Stimulated activated CD8-positive, alpha-beta memory T cell treated with anti-CD3 and anti-CD28 coated beads, Interleukin-15, amount 100 ng/mL, for 1 hour (primary cell): ENCODE results near the gene FBXW2.

ENCODE experiments used
- DNase-seq: peaks from one replicate; pipeline ENCODE4 v3.0.0-alpha.2; 2020; ENCODE audit warnings: low read depth

FBXW2 gene

DNA sequence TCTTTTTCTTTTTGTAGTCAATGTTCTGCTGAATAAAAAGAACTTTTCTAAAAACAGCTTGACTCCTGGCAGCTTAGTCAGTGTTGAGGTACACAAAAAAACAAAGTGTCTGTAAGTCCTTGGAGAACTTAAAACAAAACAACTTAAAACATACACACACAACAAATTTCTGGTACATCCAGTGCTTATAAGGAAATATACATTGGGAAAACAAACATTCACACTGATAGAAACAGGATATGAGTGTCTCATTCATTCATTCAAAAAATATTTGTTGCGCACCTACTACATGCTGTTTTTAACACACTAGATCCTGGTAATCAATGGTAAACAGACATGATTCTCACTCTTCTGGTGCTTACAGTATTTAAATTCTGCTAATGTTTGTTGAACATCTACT, 51.5 kb downstream of the FBXW2 start:
- no peak for DNase-seq

DNA sequence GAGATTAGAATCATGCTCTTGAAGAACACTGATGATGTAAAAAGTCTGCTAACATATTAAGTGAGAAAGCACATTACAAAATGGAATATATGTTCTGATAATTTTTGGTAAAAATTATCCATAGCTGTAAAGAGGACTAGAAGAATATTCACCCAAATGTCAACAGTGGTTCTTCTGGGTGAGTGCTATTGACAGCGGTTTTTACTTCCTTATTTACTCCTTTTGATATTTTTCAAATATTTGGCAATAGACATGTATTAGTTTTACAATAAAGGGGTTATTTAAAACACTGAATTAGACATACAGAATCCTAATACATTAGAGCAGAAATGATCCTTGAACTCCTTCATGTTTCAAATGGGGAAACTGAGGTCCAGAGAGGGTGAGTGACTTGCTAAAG, 52.0 kb downstream of the FBXW2 start:
- DNase-seq, result no peak

DNA sequence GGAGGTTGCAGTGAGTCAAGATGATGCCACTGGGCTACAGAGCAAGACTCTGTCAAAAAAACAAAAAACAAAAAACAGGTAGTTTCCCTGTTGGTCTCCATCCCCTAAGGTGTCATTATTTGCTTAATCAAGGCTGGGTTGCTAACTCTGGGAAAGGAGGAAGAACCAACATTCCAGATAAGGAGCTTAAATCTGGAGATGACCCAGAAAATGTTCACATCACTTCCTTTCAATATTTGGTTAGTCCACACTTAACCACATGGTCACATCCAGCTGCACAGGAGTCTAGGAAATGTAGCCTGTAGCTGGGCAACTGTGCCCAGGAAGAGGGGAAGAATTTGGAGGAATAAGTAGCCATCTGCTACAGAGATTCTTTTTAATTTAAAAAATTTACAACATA, 53.1 kb downstream of the FBXW2 start:
- DNase-seq, result no peak

DNA sequence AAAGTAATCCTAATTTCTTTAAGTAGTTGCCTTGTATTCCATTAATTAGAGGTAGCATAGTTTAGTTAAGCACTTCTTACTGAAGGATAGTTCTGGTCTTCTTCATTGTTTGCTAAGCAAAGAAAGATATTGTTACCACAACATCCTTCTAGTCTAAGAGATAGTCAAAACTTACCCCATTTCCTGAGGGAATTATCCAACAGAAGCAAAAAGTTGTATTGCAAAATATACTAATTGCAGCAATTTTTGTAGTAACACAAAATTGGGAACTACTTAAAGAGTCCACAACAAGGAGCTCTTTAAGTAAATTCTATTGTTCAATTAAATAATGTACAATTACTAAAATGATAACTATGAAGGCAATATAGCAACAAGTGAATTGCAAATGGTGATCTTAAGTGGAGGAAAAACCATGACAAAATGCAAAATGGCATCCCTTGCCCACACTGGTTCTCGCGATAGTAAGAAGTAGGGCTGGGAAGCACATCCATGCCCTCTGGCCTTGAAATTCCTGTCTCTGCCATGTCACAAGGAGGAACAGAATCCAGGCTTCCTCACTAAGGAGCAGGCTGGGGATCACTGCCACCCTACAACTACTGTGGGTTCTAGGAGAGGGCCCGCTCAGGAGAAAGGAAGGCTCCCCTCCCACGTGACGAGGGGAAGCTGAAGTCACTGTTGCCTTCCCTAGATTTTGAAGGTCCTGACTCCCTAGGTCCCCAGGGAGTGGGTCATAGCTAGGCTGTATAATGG, 55.6 kb downstream of the FBXW2 start:
- no peak for DNase-seq

DNA sequence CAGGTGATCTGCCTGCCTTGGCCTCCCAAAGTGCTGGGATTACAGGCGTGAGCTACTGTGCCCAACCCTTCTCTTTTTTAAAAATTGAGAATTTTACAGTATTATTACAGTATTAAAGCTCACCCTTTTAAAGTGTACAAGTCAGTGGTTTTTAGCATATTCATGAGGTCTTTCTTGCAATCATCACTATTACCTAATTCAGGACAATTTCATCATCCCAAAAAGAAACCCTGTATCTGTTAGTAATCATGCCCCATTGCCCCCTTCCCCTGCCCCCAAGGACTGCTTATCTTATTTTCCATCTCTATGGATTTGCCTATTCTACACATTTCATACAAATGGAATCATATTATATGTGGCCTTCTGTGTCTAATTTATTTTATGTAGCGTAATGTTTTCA, 56.3 kb downstream of the FBXW2 start:
- no peak for DNase-seq

DNA sequence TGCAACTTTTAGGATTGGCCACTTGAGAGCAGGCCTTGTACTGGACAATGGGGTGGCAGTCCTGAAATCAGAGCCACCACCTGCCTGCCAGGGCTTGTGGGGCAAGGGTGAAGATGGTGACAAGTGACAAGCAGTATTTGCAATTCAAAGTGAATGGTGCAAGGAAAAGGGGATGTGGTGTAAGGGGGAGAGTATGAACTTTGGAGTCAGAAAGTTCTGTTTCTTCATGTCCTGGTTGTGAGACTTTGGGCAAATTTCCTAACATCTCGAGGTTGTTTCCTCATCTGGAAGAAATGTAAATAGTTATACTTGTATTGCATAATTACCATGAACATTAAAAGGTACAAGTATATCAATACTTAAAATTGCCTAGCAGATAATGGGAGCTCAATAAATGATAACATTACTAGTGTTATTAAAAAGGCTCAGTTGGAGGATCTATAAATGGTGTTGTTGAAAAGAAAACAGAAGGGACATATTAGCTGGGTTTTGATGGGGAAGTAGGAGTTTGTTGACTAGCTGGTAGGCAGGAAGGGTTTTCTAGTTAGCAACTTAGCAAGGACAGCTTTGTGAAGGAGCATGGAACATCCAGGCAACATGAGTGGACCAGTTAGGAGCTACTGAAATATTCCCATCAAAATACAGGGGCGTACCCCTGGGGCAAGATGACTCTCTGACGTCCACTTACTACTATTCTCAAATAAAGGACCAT, 57.6 kb downstream of the FBXW2 start:
- no peak for DNase-seq

DNA sequence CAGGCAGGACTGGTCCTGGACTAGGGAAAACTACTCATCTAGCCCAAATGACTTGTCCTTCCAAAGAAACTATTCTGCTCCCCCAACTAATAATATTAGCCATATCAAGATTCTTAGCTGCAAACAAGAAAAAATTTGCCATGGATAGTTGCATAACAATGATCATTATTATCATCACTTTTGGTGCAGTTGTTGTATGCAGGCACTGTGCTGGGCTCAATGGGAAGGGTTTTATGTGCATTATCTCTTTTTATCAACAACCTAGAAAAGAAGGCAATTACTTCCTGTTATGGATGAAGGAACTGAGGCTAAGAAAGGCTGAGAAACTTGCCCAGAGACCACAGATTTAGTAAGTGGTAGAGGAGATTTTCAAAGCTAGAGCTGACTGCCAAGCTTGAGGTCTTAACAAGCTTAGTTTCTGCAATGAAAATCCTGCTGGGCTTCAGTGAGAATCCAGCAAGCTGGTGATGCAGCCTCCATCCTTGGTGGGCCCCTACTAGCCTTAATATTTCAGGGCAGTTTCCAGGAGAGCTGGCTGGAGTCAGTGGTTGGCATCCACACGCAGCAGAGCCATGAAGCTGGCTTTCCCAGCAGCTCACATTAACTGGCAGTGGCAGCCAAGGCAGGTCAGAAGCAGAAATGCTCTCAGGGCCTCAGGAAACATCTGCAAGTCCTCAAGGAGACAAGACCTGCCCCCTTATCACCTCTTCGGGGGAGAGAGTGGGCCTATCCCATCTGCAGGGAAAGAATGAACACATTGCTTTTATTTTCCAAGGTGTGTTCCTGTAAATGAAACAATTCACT, 58.4 kb downstream of the FBXW2 start:
- no peak for DNase-seq

DNA sequence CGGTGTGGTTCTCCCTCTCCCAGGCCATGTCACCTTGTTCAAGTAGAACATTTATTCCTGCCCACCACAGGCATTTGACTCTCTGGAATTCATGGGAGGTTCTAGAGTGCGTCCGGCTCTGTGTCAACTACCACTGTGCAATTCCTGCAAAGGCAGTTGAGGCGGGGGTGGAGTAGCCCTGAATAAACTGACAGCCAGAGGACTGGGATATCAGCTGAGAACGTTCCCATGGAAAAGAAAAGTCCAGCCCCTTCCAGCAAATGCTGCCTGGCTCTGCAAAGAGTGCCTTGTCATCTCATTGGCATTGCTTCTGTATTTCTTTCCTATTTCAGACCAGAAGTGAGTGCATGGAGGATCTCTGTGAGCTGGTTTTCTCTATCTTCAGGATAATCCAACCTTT, 60.0 kb downstream of the FBXW2 start:
- DNase-seq, result no peak

DNA sequence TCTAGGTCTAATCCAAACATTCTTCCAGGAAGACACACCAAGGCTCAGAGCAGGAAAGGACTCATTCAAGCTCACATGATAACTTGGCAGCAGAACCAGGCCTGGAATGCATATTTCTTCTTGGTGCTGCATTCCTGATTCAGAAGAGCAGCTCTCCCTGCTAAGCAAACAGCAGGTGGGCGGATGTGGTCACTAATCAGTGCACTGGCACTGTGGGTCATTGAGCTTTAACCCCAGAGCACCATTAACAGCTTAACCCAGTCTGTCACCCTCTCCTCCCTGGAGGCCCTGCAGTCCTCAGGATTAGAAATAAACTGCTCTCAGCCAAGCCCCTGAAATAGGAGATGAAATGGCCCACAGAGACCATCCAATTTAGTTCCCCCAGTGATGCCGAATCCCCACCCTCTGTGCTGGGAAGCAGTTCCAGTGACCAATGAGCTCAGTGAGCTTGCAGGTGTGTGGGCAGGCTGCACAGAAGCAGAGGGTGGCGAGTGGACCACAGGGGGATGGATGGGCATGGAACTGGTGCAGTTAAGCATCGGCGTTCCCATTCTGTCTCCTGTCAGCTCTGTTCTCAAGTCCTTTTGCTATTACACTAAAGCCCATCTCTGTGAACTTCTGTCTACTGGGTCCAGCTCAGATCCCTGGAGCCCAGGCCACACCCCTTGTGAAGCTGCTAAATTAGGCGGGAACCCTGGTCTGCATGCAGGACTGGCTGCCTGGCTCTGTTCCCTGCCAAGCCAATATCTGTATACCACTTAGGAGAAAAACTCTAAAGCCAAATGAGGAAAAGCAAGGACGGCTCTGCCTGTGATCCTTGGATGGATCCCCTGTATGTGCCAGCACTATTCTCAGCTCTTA, 62.3 kb downstream of the FBXW2 start:
- no peak for DNase-seq

DNA sequence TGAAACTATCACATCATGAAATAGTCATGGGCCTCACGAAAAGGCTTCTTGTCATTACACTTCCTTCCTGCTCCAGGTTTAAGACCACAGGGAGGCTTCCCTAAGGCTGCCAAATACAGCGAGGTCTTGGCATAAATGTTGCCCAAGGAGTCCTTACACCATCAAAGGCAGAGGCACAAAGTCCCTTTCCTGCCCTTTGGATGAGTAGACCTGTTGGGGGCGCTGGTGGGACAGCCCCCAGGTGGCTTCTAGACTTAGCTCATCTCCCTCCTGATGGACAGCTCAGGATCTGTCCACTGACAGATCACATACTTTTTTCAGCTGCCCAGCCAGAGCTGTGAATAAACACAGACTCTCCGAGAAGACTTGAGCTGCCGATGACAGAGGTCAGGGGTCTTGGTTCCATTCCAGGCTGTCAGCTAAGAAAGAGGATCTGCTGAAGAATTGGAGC, 63.4 kb downstream of the FBXW2 start:
- no peak for DNase-seq

DNA sequence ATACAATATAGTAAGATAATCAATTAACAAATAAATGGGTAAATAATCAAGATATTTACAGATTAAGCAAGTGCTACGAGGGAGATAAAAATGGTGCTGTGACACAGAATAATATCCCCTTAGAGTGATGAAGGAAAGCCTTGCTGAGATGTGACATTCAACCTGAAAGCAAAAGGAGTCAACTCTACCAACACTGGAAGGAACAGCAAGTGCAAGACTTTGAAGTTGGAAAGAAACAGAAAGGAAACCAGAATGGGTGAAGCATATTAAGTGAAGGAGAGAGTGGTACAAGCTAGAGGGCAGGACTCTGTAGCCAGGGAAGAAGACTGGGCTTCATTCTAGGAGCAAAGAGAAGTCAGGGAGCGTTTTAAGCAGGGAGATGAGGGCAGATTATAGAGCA, 66.7 kb downstream of the FBXW2 start:
- no peak for DNase-seq

DNA sequence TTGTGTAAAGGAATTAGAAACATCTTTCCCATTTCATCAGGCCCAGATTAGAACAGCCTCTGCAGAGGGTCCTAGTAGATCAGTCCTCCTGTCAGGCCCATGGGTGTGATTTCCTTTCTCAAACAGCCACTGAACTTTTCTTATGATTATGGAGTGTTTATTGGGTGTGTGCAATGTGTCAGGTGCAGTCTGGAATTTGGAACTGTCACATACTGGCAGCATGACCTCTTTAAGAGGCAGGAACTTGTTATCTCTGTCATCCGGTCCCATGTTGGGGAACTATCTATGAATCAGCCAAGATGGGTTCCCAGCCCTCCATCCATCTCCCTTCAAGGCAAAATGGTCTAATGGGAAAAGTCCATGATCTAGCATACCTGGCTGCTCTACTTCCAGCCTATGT, 67.3 kb downstream of the FBXW2 start:
- DNase-seq, result no peak

DNA sequence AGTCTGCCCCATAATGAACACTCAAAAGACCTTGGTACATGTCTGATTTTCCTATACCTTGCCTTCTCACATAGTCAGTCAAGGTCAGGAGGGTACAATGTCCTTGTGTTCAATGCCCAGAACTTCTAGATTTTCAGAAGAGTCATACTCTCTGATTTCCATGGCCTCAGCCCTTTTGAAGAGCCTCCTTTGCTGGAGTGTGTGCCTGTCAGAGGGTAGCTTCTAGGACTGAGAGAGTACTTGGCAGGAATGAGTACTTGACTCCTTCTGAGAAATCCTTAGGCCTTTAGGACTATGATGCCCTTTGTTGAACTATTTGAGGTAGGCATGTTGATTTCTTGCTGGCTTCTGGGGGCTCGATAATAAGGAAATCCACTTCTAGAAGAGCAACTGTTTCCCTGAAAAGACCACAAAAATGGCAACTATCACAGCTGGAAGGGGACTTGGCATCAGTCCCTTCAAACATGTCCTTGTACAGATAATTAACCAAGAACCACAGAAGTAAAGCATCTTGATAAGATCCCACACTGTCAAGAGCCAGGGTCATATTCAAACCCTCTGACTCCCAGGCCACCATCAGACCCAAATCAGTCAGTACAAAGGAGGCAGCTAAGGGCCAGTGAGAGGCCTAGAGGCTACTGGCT, 68.3 kb downstream of the FBXW2 start:
- DNase-seq, result no peak

DNA sequence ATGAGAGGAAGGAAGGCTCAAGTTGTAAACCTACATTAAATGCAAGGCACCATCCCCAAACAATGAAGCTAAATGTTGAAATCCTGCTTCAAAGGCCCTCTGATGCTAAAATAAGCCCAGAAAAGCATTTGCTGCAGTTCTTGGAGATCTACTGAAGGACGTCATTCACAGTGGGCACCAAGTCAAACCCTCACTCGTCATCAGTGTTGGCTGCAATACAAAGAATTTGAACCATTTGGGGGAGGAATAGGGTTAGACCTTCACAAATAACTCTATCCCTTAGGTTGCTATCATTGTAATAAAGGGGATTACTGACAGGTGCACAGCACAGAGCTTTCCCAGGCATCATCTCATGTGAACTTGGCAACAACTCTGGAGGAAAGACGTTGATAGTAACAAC, 69.7 kb downstream of the FBXW2 start:
- no peak for DNase-seq

DNA sequence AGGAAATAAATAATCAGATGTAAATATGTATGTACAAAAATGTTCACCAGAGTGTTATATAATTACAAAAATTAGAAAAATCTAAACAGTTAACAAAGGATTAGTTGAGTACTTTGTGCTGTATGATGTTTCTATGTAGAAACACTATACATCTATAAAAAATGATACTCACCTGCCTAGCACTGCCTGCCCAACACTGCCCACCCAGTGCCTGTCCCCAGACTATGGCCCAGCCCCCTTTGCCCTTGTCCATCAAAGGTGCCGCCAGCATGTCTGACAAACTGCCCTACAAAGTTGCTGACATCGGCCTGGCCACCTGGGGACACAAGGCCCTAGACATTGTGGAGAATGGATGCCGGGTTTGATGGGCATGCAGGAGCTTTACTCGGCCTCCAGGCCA, 72.8 kb downstream of the FBXW2 start:
- no peak for DNase-seq

DNA sequence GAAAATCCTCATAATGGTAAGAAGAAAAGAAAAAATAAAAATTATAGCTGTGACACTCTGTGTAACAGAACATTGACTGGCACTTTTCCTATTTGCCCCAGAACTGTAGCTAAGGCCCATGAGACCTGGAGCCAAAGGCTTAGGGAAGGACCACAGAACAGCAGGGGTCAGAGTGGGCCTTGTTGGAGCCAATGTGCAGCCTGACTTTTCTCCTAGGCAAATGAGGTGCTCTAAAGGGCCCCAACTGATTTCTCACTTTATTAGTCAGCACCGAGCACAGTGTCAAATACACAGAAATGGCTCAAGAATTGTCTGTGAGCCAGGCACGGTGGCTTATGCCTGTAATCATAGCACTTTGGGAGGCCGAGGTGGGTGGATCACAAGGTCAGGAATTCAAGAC, 74.9 kb downstream of the FBXW2 start:
- DNase-seq, result no peak

DNA sequence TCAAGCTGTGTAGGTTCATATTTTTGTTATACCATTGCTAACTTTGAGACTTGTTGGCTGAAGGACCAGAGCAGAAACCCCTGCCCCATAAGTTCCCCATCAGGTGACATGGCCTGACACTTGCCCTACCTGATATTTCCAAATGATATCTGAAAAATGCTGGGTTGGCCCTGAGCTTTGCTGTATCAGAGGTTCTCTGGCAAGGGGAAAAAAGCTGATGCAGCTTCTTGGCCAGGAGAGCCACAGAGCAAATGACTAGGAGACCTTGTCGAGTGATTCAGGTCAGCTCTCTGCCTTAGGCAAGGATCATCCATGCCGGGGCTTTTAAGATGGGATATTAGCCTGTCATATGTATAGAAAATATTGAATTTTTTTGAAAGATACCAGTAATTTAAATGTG, 76.0 kb downstream of the FBXW2 start:
- no peak for DNase-seq

DNA sequence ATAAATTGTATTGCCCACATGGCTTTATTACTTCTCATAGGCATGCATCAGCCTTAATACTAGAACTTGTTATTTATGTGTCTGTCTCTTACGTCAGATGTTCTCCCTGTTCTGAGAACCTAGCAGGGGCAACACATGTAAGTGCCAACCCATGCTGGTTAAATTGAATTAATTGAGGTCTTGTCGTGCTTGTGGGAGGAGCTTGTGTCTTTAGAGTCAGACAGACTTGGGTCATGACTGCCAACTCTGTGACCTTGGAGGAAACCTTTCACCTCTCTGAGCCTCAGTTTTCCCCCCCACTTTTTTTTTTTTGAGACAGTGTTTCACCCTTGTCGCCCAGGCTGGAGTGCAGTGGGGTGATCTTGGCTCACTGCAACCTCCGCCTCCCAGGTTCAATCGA, 76.7 kb downstream of the FBXW2 start:
- no peak for DNase-seq

DNA sequence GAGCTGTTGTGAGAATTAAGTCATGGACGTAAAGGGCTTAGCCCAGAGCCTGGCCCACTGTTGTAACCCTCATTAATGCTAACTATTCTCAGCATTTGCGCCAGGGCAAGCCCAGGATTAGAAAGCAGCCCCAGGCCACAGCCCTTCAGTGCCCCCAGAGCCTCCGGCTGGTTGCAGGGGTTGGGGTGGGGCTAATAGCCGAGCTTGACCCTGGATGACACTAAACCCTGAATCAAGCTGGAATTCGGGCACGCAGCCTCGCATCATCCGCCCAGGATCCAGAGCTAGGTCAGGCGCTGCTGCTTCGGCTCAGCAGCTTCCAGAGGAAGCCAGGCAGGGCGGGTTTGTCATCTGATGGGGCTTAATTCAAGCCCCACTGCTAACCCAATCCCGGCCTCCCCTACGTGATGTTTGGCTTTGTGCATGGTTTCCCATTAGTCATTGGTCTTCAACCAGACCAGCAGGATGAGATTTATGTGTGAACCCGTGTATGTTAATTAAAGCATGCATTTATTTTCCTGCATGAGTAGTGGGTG, 77.8 kb downstream of the FBXW2 start:
- DNase-seq, result no peak

DNA sequence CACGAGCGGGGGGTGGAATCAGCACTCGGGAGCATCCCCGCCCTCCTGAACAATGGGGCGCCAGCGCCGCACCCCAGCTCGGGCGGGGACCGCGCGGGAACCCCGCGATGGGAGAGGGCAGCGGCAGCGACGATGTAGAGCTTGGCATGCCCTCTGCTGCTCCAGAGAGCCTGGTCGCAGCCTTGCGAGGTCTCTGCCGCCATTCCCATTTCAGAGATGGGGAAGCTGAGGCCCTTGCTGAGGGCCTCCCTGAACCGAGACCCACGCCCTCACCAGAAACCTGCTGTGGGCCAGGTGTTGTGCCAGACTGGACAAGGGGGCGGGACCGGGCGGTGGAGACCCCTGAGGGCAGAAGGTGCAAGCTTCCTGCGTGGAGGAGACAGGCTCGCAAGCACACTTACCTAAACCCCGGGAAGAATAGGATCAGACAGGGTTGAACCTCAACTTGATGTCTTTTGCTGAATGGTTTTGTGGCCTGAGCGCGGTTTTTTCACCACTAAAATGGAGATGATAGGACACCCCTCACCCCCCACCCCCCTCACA, 78.3 kb downstream of the FBXW2 start:
- DNase-seq, result no peak
